Adrenal gland (tissue), 12 donors: ENCODE data around the gene IL20RA. TPM values are rescaled to one million over a fixed set of nuclear protein-coding genes. Genes with fewer than 3 reads are reported as not detected.
A peak's percentile ranks its signal among the peaks of the same experiment; 100 is the strongest.

Experiments
- DNase-seq, 7 donors: peaks; one replicate each; pipeline ENCODE4 v3.0.0-alpha.2; 2019 to 2020
- H3K27ac ChIP-seq, 5 donors: fragments of 200-600 bp; sonication (generic) in 4 of 5; 1 replicate in 3 of 5; 2 replicates in 2 of 5; pipeline versions ENCODE4 v1.5.1 to v1.8.0; 2016 to 2020; ENCODE audit warnings: mild to moderate bottlenecking in 1 of 5
- H3K27me3 ChIP-seq: fragments of 200-600 bp; 2 replicates; pipeline ENCODE4 v1.8.0; 2021
- H3K36me3 ChIP-seq, 2 donors: fragments of 200-600 bp; replicated peaks in 1 of 2; 1 replicate in 1 of 2; 2 replicates in 1 of 2; pipeline versions ENCODE4 v1.5.1 to v1.8.0; 2018 to 2022
- H3K4me1 ChIP-seq, 2 donors: fragments of 200-600 bp; replicated peaks in 1 of 2; 1 replicate in 1 of 2; 2 replicates in 1 of 2; pipeline versions ENCODE4 v1.5.1 to v1.8.0; 2018 to 2021
- H3K4me3 ChIP-seq, 4 donors: fragments of 200-600 bp; sonication (generic) in 3 of 4; one replicate each; pipeline ENCODE4 v1.5.1; 2016 to 2018
- H3K9me3 ChIP-seq, 3 donors: fragments of 200-600 bp; sonication (generic) in 1 of 3; replicated peaks in 1 of 3; 1 replicate in 2 of 3; 2 replicates in 1 of 3; pipeline versions ENCODE4 v1.5.1 to v1.8.0; 2016 to 2021
- POLR2A ChIP-seq, 2 donors: fragments of 450-650 bp; IDR thresholded peaks; one replicate each; pipeline ENCODE4 v1.6.1; 2017; ENCODE audit warnings: antibody characterized with exemption in 2 of 2, mild to moderate bottlenecking in 2 of 2, moderate library complexity in 1 of 2
- WGBS, 4 donors: extraction: QIAGEN DNeasy Blood & Tissue Kit in 2 of 4; methylation state at CpG; one replicate each; pipeline versions ENCODE4 v1.1.5 to v1.1.7; 2013 to 2017; 5-methylcytosine and 5-hydroxymethylcytosine counted together
- intact Hi-C, 2 donors: fragments of 100-400 bp; cut with DNase I; formaldehyde crosslinking; loops; one replicate each; pipeline versions ENCODE4 v1.14.1 to v1.15.0; 2022 to 2023
- polyA plus RNA-seq, 3 donors: library from polyadenylated mRNA; stranded (reverse); fragments of 200-250 nt in 2 of 3; fragments of 350-450 nt in 1 of 3; fragmentation: Illumina TruSeq in 1 of 3; extraction: RNeasy Lipid Tissue Mini Kit (QIAGEN cat#74804) in 1 of 3; gene quantifications; one replicate each; pipeline ENCODE4 v1.2.3, GENCODE V29; 2013 to 2014
- total RNA-seq, 9 donors: library from RNA; depleted of rRNA in 4 of 9; stranded (reverse); fragments of >200 nt in 4 of 9; fragments of 120-200 nt in 1 of 9; fragmentation: NEBNext Ultra II Directional in 1 of 9; extraction: Animal tissue kit (Norgen Biotek cat#: 25700) in 1 of 9; gene quantifications; one replicate each; pipeline versions ENCODE4 v1.1.0 to v1.2.4, GENCODE V29; 2013 to 2023
- TF ChIP-seq, protein P1 (sequence below), 6 experiments: fragments of 450-650 bp in 4 of 6; fragments of 200-600 bp in 2 of 6; sonication (generic) in 1 of 6; IDR thresholded peaks; 1 replicate in 5 of 6; 2 replicates in 1 of 6; pipeline versions ENCODE4 v1.5.1 to v1.8.0; 2016 to 2021; ENCODE audit warnings: antibody characterized with exemption in 6 of 6, mild to moderate bottlenecking in 2 of 6, moderate library complexity in 1 of 6
- donor health status: healthy with polysubstance abuse.
- donor health status: Bipolar disorder and iron deficiency.
- donor health status: DM: yes; HTN: yes; CAD: no.
- donor health status: DM: no; HTN: no; CAD: no.
- donor health status: DM: no; HTN: no; CAD: no.
- donor health status: DM: yes; HTN: yes; CAD: no.

IL20RA gene
- total and polyA plus RNA-seq, 12 donors: 6.6 to 23.5 (median 12.7) TPM

DNA sequence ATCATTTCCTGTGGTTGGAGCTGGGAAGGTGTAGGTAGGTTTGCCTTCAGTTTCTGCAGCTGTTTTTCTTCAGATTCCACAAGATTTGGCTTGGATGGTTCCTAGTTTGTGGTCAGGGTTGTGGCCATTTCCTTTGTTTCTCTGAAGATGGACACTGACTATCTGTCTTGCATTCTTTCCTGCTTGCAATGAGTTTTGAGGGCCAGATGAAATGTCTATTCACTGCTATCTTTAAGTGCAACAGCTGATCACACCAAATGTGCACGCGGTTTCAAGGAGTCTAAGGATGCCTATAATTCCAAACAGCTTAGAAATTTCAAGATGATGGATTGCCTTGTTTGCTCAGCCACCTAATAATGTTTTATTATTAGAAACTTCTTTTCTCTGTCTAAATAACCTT lies 28.4 kb downstream of the IL20RA start:
- H3K27ac ChIP-seq: no peak overlapping the region
- TF ChIP-seq, protein P1, sequence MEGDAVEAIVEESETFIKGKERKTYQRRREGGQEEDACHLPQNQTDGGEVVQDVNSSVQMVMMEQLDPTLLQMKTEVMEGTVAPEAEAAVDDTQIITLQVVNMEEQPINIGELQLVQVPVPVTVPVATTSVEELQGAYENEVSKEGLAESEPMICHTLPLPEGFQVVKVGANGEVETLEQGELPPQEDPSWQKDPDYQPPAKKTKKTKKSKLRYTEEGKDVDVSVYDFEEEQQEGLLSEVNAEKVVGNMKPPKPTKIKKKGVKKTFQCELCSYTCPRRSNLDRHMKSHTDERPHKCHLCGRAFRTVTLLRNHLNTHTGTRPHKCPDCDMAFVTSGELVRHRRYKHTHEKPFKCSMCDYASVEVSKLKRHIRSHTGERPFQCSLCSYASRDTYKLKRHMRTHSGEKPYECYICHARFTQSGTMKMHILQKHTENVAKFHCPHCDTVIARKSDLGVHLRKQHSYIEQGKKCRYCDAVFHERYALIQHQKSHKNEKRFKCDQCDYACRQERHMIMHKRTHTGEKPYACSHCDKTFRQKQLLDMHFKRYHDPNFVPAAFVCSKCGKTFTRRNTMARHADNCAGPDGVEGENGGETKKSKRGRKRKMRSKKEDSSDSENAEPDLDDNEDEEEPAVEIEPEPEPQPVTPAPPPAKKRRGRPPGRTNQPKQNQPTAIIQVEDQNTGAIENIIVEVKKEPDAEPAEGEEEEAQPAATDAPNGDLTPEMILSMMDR (IDR thresholded peaks at IDR 0.05): no peak
- TF ChIP-seq POLR2A (IDR thresholded peaks at IDR 0.05): no peak
- intact Hi-C loops: no loop called here
- no peak for DNase-seq
- no peaks in the 10 kb centered on the region for H3K27me3 ChIP-seq
- H3K36me3 ChIP-seq: no peaks in the 10 kb centered on the region
- H3K4me3 ChIP-seq: no peak overlapping the region
- no peaks in the 10 kb centered on the region for H3K9me3 ChIP-seq
- WGBS, 4 donors: 62 to 77% (median 68%) methylated on average over 2 of the region's 2 CpGs
- peaks cover 0 to 16% of the 10 kb centered on the region in 2 donors for H3K4me1 ChIP-seq

DNA sequence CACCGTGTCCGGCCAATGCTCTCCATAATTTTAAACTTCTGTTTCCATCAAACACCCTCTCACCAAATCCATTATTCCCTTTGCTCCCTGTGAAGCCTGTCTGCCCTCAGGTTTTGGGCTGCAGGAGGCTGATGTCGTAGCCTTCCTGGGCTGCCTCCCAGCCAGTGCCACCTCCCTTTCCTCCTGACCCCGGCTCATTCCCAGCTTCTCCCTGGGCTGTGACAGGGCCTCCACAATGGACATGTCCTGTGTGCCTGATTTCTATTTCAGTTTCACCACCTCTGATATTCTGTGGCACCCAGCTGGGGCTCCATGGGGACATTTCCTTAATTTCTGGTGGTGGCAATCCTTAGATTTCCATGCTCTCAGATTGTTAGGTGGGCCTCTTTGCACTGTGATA lies 28.8 kb downstream of the IL20RA start:
- H3K27me3 ChIP-seq: no peaks in the 10 kb centered on the region
- intact Hi-C loops: no loop called here
- no peak for DNase-seq
- H3K27ac ChIP-seq: no peak overlapping the region
- H3K9me3 ChIP-seq: no peaks in the 10 kb centered on the region
- H3K4me3 ChIP-seq: no peak overlapping the region
- WGBS, 4 donors: 69 to 75% (median 72%) methylated on average over 4 of the region's 4 CpGs
- no peaks in the 10 kb centered on the region for H3K36me3 ChIP-seq
- TF ChIP-seq, protein P1 (IDR thresholded peaks at IDR 0.05): no peak
- no peak for TF ChIP-seq POLR2A (IDR thresholded peaks at IDR 0.05)
- H3K4me1 ChIP-seq: peaks cover 0 to 20% of the 10 kb centered on the region in 2 donors

DNA sequence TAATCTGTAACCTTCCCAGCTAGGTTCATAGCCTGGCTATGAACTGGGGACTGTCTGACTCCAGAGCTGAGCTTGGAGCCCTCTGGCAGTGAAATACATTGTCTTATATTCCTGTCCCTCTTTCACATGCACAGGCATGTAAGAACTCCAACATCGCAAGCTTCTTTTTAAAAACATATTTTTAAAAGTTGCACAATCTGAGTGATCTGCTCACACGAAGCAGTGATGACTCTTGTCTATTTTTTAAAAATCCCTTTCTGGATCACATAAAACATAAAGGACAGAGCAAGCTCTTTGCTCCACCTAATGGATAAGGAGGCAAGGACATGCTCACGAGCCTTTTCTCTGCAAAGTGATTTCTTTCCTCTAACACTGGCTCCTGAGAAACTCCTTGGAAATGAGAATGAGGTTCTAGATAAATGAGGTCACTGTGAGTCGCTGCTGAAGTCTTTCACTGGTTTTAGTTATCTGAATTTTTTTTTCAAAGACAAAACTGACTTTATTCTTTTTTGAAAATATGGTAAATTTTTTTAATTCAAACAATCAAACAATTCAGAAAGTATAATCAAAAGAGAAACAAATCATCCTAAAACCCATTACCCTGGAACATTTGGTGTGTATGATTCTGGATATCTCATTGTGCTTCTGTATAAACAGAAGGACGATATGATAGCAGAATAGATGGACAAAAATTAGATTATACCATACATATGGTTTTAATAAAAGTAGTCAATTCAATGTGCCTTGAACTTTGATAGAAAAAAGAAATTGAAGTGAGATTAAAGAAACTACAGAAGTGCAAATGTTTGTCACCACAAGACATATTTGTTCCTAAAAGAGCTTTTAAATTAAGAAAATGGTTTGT lies 30.8 kb downstream of the IL20RA start:
- Histone ChIP-seq H3K9me3 (no peaks in the 10 kb centered on the region), H3K27me3 (no peaks in the 10 kb centered on the region), H3K36me3 (no peaks in the 10 kb centered on the region), H3K4me3 (no peak overlapping the region), H3K4me1 (peaks cover 0 to 21% of the 10 kb centered on the region in 2 donors), H3K27ac (no peak overlapping the region)
- peak in 4 of 7 donors; percentile 26 to 62 (median 32) for DNase-seq
- 18 to 26% (median 19%) methylated on average over 5 of the region's 5 CpGs for WGBS, 4 donors
- intact Hi-C loops: no loop called here
- TF ChIP-seq POLR2A (IDR thresholded peaks at IDR 0.05): no peak
- TF ChIP-seq, protein P1 (IDR thresholded peaks at IDR 0.05): peak; percentile 30 to 70 (median 61)

DNA sequence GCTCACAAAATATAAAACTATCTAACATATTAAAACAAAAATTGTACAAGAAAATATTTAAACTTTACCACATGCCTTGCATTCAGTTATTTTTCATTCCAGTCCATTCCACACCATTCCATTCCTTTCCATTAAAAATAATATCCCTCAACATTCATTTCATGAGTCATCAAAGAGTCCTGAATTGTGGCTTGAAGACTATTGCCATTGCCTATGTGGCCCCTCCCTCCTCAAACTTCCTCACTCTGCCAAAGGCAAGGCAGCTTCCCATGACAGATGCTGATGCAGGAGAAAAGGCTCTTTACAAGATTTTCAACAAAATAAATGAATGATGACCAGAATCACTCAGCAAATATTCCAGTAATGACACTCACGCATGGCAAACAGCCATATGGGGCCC lies 31.7 kb downstream of the IL20RA start:
- intact Hi-C loops: no loop called here
- no peak for TF ChIP-seq POLR2A (IDR thresholded peaks at IDR 0.05)
- 84 to 95% (median 92%) methylated on average over 1 of the region's 1 CpG for WGBS, 4 donors

More for the DNA sequence above, 31.7 kb downstream of the IL20RA start:
- Histone ChIP-seq H3K36me3 (no peaks in the 10 kb centered on the region), H3K27ac (no peak overlapping the region), H3K9me3 (no peaks in the 10 kb centered on the region), H3K4me3 (no peak overlapping the region), H3K4me1 (peaks cover 0 to 21% of the 10 kb centered on the region in 2 donors), H3K27me3 (no peaks in the 10 kb centered on the region)
- no peak for DNase-seq
